SK-N-SH (cell line): ENCODE data around the gene PNMA1.

Source experiments
- RAD21 ChIP-seq: IDR thresholded peaks from 2 replicates; pipeline ENCODE4 v1.6.1; 2012; ENCODE audit warnings: mild to moderate bottlenecking, low read length
- YY1 ChIP-seq: IDR thresholded peaks from 2 replicates; pipeline ENCODE4 v1.4.0; 2012; ENCODE audit warnings: low read depth, mild to moderate bottlenecking

DNA sequence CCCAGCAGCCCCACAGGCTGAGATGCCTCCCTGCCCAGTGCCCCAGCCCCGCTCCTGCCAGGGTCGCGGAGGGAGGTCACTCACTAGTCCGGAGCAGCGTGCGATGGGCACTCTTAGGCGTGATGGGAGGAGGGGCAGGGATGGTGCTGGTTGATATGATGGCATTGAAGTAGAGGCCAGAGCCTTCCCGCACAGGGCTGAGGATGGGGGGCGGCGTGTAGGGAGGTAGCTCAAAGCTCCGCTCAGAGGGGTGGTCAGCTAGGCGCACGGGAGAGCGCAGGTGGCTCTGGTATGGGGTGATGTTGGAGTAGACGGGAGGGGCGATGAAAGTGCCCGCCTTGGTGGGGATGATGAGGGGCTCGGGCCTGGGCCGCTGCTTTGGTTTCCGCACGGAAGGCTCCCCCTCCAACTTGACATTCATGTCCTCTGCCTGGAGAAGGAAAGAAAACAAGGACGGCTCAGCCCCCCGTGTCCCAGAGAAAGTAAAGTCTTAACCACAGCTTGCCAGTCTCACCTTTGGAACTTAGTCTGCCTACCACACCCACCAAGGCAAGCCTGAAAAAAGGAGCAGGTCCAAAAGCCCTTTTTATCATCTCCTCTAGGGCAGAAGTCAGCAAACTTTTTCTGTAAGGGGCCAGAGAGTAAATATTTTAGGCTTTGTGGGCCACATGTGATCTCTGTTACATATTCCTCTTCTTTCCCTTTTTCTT, 15.5 kb upstream of the PNMA1 start:
- TF ChIP-seq YY1 (no peak), RAD21 (no peak)
